Measurements from ENCODE around the gene CTRB1.

GRCh38 chr16:75238853-75239541 lies 20.2 kb downstream of the CTRB1 start:
- no peak for TF ChIP-seq EZH2 (IDR thresholded peaks at IDR 0.05)
- TF ChIP-seq CTCF (IDR thresholded peaks at IDR 0.05 in 2 of 3, conservative IDR thresholded peaks at IDR 0.05 in 1 of 3; ENCODE audit: borderline replicate concordance in 1 of 3, insufficient read depth in 1 of 3, low read depth in 2 of 3, low read length in 2 of 3): peak in 1 of 3 experiments; percentile 22; a peak in 1 of 6 replicates
